Umbilical cord (tissue), 2 donors: Measurements from ENCODE around the gene PDLIM3. TPM values are rescaled to one million over a fixed set of nuclear protein-coding genes. Genes with fewer than 3 reads are reported as not detected.
"Not testable (repeated sequence)": the region's sequence is repeated elsewhere in the genome, so short reads cannot be mapped to it uniquely, and the experiment has no call there.

Source experiments
- DNase-seq: peaks from one replicate; pipeline ENCODE4 v3.0.0-alpha.2; 2015; ENCODE audit warnings: low spot score
- total RNA-seq: library from RNA; depleted of rRNA; stranded (reverse); fragments of >200 nt; gene quantifications from one replicate; pipeline ENCODE4 v1.2.3, GENCODE V29; 2014; ENCODE audit warnings: low replicate concordance; ENCODE audit not compliant: insufficient read depth

The PDLIM3 gene
- total RNA-seq, 1 donor from 2014 or later, result 361 TPM

DNA sequence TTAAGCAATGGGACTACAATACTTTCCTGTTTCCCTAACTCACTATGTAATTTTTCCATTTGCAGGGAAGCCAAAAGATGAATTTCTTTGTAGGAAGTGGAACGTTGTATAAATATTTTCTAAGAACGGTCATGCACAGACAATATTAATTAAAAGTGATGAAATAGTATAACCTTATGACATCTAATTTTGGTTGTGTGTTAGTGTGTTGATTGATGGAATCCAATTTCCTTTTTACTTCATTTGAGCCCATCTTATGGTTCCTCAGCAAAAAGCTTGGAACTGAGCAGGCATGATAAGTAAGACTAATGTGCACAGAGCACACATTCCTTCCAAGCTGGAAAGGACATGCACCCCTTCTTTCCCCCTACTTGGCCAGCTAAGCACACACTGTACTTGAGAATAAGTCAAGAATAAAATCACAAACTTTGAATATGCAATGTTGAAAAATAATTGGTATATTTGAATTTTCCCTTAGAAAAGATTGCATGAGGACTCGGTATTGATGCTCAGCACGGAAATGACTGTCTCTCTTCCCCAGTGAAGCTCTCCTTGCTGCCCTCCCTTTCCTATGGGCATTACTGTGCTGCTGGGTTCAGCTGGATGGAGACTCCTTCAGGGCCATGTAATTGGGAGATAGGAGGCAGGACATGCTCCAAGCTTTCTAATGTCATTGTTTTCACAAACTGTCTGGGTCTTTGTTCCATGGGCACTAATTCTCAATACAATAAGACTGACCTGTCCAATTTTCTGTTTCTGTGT lies 19.2 kb upstream of the PDLIM3 start:
- DNase-seq, result peak; percentile 33

DNA sequence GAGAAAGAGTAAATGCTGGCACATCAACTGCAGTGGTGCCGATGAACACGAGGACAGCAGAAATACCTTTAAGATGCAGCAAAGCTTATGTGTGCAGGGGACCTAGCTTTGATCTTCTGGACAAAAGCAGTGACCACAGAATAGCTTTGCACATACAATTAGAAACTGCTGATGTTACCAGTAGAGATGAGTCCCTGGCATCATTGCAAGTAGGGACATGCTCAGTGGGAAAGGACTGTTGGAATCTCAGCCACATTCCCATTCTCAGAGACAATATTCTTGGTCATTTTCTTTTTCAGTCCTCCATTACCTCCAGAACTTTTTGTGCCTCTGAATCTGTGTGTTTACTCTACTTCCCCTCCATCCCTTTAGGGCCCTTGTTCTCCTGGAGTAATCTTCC lies 16.9 kb upstream of the PDLIM3 start:
- DNase-seq, result no peak

DNA sequence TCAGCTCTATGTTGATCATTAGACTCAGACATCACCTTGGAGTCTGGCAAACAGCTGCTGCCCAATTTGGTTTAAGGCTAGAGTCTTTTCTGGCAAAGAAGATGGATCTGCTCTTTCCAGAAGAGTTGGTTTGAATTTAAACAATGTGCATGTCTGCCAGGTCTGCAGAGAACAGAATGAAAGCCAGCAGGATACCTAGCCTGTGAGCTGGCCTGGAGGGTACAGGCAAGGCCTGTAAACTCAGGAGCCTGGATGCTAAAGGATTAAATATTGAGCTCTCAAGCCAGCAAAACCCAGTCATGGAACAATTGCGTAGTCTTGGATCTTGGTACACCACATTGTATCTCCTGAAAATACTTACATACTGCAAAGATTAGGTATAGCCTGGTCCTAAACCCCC lies 15.6 kb upstream of the PDLIM3 start:
- DNase-seq, result no peak

DNA sequence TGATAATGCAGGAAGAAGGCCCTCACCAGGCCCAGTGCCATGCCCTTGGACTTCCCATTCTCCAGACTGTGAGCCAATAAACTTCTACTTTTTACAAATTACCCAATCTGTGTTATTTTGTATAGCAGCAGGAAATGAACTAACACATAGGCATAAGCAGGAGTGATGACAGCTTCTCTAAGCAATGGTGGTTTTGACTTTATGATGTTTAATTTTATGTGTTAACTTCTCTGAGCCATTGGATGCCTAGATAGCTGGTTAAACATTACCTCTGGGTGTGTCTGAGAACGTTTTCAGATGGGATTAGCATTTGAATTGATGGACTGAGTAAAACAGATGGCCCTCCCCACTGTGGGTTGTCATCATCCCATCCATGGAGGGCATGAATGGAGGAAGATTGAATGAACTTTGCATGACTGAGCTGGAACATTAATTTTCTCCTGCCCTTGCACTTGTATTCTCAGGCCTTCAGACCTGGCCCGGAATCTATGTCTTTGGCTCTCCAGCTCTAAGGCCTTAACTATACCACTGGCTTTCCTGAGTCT lies 13.9 kb upstream of the PDLIM3 start:
- no peak for DNase-seq

DNA sequence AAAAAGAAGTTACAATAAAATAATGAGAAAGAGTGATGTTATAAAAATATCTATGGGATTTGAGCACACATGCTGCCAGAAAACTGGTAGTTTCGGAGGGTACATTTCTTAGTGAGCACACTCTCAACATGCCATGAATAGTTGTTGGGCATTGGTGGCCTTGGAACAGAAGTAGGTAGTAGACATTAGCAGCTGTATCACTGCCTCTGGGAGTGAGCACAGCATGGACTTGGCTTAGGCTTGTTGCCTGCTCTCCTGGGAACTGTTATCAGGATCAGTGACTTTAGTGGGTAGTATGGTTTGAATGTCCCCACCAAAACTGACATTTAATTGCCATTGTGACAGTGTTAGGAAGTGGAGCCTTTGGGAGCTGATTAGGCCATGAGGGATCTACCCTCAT lies 13.3 kb upstream of the PDLIM3 start:
- DNase-seq, result no peak

DNA sequence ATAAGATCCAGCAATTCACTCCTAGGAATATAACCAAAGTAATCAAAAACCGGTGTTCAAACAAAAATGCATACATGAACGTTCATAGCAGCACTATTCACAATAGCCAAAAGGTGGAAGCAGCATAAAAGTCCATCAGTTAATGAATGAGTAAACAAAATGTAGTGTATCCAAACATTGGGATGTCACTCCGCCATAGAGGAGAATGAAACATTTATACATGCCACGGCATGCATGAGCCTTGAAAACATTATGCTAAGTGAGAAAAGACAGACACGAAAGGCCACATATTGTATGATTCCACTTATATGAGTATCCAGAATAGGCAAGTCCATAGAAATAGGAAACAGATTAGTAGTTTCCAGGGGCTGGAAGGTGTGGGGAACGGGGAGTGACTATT lies 11.0 kb upstream of the PDLIM3 start:
- no peak for DNase-seq

DNA sequence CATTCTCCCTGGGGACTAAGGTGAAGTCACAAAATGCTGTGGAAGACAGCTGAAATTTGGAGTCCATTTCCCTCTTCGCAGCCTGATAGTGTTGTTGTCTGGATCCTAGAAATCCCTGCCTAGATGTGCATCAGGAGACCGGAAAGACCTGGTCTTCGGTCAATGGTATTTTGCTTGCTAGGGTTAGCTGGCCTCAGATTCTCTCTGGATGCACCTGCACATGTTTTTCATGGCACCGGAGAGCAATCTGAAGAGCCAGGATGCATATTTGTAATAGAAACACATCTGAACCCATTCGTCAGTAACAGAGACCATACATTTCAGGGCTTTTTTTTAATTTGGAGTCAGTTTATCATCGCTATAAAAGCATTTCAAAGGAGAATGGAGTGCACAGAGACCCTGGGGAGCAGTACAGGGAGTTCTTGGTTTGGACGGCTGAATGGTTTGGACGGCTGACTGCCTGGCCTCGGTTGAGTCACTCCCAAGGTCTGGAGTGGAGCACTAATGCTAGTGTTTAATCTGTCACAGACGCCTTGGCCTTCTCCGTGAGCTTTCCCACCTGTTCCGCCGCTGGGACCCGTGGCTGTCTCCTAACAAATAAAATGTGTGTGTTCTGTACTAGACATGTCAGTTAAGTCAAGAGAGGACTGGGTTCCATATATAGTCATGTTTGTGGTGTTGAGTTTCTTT lies 7.5 kb upstream of the PDLIM3 start:
- DNase-seq, result peak; percentile 38

DNA sequence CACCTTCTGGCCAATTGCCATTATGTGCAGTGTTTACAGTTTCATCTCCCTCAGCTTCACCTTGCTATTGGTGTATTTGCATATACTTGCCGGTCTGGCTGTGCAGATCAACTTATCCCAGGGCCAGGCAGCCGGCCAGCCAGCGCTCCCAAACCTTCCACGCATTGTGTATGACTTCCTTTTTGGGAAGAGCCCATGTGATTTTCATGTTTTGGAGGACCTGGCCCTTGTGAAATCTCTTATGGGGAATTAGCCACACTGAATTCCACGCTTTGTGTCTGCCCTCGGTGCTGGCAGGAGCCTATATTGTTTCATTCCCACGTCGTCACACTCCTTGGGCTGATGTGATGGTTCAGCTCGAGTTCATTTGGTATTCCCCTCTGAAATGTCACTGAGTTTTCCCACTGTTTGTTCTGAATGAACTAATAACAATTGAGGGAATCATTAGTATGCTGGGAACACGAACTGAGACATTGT lies 6.0 kb upstream of the PDLIM3 start:
- no peak for DNase-seq

DNA sequence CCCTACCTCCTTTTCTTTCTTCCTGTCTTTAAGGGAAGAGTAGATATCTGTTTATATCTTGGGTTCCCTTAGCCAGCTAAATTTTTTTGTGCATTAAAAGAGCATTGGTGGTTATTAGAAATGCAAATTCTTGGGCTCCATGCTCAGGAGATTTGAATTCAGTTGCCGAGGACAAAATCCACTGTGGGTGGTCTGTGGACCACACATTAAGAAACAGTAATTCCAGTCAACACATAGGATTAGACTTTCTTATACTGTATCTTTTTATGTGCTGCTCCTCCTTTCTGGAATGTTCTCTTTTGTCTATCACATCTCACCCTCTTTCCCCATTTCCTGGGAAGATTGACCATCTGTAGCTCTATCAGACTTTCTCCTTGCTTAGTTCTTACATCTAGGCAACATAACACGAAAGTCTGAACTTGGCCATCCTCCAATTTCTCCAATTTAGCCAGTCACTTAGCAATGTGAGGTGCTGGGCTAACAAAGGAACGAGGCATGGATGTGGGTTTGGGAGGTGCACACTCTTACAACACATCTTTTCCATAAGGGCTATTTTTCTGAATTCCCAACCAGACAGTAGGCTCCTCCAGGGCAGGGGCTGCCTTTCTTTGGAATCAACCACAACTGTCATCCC lies 5.3 kb upstream of the PDLIM3 start:
- no peak for DNase-seq

DNA sequence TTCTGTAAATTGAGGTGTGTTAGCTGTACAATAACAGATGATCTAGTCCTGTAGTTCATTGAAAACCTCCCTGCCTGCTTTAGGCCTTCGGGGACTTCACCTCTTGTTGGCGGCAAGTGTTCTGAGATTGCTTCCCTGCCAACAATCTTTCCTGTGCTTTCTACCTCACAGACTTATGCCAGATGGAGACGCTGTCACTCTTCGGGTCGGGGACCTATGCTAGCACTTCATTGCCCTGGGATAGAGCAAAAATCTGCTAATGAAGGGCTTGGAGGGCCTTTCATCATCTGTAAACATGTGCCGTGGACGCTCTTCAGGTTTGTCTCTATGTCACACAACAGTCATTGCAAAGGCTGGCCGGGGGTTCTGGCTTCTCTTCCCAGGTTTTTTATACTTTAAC lies 4.7 kb upstream of the PDLIM3 start:
- DNase-seq, result no peak

DNA sequence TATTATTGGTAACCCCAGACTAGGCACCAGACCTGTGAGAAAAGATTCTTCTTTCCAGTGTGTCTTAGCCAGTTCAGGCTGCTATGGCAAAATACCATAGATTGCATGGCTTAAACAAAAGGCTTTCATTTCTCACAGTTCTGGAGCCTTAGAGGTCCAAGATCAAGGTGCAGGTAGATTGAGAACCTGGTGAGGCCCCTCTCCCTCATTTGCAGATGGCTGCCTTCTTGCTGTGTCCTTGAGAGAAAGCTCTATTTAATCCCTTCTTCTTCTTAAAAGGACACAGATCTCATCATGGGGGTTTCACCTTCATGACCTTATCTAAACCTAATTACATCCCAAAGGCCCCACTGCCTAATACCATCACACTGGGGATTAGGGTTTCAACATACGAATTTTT lies 3.5 kb upstream of the PDLIM3 start:
- no peak for DNase-seq

DNA sequence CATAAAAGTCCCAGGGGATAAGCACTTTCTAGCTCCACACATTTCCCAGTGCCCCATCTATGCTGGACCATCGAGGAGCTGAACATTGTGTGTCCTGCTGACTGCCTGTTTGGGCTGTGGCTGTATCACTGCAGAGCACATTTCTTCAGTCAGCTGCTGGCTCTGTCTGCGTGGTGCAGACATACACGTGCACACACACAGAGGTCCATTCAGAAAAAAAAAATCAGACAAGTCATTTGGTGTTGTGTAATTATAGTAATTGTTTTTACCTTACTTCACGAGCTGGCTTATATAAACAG lies 1.1 kb upstream of the PDLIM3 start:
- peak; percentile 37 for DNase-seq

DNA sequence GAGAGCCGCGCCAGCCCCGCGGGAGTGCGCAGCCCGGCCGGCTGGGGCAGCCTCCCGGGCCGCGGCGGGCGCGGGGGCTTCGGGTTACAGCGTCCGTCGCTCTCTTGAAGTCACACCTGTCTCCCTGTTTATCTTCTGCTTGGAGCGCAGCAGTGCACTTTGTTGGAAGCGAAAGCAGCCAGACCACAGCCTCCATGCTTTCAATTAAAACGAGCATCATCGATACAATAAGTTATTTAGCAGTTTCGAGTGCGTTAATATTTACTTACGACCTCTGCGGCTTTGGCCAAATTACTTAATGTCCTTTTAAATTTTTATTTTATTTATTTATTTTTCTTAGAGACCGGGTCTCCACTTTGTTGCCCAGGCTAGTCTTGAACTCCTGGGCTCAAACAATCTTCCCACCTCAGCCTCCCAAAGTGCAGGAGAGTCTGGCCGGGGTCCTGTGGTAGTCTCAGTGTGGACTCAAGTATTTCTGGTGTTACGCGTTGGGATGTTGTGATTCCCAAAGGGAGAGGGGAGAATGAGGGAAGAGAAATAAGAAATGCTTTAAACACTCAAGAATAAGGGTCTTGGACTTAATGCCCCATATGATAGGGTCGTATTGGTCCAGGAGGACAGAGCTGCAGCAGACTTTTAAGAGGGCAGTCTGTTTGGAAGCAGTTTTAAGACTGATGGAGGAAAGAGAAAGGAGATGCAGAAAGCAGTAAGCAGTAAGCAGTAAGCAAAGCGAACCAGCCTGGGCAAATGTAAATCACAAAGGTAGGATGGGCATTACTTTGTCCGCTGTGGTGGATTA lies 504 bp upstream of the PDLIM3 start:
- DNase-seq, result no peak

DNA sequence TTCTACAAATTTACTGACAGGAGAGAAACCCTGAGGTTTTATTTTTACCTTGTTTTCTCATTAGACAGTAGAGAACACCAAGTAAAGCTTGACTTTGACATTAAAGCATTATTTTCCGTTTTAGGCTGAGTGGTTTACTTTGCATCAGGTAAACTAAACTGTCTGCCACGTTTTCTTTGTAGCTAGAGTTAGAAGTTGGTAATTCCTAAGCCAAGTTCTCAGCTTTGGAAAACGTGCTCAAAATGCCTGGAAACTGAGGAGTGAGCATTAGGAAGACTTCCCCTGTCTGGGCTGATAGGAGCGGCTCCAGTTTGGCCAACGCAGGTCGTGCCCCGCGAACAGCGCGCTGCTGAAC lies 819 bp downstream of the PDLIM3 start:
- peak; percentile 61 for DNase-seq

DNA sequence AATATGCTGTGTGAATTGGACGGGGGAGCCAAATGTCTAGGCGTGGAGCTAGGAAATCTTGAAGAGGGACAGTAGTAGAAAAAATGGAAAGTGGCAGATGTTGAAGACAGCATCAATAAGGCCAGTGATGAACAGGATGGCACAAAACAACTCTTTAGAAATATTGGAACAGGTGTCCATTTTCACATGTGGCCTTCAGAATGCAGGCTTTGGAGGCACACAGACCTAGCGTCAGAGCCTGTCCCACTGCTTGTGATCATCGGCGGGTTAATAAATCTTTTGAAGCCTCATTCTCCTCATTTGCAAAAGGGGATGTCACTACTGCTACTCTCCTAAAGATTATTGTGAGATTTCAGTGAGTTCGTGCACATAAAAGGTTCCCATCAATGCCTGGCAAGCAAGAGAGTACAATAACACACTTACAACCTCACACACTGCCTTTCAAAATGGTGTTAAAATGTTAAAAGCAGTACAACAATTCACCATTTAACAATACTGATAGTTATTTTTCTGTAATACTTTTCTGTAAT lies 2.4 kb downstream of the PDLIM3 start:
- no peak for DNase-seq

DNA sequence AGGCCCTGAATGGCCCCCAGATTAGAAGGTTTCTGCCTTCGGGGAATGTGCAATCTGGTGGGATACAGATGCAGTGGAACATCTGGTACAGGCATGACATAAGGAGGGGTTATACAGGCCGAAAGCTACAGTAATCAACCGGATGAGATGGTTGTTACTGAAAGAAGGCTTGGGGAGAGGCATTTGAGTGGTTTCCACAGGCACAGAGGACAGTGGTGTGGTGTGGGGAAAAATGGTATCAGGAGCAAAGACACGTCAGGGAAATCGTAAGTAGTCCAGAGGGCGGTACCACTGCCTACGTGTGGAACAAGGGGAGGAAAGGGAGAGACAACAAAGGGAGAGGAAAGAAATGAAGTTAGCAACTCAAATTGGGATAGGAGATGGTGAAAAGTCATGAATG lies 3.0 kb downstream of the PDLIM3 start:
- no peak for DNase-seq

DNA sequence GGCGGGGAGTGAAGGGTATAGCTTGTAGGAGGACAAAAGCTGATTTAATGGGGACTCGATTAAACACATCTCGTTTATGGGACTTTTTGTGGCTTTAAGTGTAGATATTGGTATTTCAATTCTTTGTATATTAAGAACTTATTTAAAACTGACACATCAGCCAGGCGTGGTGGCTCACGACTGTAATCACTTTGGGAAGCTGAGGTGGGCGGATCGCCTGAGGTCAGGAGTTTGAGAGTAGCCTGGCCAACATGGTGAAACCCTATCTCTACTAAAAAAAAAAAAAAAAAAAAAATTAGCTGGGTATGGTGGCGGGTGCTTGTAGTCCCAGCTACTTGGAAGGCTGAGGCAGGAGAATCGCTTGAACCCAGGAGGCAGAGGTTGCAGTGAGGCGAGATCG lies 3.7 kb downstream of the PDLIM3 start:
- not testable (repeated sequence) for DNase-seq

DNA sequence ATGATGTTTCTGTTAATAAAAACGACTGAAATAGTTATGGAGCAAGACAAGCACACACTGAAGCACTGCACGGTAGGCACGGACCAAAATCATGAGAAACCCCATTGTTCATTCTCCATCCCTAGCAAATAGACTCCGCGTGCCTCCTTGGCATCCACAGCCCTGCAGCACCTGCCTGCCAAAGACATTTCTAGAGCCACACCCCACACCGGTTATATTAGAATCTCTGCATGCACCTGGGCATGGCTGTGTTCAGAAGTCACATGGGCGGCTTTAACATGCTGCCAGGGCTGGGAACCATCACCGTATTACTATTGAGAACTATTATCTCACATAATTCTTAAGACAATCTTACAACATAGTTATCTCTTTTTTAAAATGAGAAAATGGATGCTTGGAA lies 5.9 kb downstream of the PDLIM3 start:
- no peak for DNase-seq

DNA sequence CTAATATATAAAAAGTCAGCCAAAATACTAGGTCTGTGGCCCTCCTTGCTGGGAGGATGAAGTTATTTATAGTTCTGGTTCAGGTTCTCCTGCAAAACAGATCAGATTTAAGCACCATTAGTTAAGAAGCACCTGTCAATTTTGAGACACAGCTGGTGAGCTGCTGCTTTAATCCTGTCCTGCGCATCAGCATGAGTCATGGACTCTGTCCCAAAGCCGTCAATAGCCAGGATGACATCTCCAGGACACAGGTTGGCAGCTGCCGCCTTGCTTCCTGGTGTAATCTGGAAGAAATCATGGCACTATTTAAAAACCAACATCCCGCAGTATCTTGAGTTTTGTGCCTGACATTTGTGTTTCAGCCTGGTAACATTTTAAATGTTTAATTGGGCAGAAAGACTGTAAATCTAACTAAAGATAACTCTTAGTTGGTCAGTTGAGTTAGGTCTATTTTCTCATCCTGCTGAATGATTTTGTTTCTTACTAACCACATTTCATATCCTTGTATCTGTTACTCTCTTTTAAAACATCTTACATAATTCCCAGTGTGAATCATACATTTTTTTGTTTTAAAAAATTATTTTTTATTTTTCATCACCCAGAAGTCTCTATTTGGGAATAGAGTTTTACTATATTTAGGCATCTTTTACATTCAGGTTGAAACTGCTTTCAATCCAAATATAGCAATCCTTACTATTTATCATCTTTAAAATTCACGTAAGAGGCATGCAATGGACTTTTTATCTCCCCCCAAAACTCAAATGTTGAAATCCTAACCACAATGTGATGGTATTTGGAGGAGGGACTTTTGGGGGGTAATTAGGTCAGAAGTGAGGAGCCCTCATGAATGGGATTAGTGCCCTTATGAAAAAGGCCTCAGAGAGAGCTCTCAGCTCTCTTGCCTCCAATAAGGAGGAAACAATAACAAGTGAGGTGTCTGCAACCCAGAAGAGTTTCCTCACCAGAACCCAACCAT lies 10.1 kb downstream of the PDLIM3 start:
- DNase-seq, result no peak

DNA sequence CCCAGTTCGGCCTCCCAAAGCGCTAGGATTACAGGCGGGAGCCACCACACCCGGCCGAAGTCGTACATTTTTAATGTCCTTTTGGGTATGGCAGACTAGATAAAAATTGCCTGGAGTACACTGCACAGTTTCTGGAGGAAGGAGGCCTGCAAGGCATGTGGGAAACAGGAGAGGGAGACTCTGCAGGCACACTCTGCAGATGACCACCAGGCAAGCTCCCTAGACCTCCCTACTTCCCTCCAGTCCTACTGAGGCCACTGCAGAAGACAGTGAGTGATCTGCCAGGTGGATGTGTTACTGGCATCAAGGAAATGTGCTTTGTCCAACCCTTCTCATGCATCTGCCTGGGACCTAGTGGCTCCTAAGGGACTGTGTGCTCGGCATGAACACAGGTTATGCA lies 11.4 kb downstream of the PDLIM3 start:
- no peak for DNase-seq

DNA sequence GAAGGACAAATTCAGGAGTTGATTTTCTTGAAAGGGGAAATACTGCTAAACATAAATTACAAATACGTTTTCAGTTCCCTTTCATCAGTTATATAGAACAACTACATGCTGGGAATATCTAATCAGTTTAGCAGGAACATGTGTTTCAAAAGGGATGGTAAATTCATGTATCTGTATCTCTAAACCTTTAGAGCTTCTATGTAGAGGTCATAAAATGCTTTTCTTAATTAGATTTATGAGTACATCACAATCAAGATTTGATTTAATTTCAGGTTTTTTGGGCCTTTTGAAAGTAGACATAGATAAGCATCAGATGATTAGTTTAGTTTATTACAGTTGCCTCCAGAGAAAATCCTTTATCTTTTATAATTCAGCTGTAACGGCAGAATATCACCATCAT lies 12.9 kb downstream of the PDLIM3 start:
- no peak for DNase-seq
